Measurements from ENCODE around the gene THRB. TPM values are rescaled to one million over a fixed set of nuclear protein-coding genes. Genes with fewer than 3 reads are reported as not detected.
A peak's percentile ranks its signal among the peaks of the same experiment; 100 is the strongest.

Gene THRB
- total and polyA plus RNA-seq, 12 donors, result 3.8 to 32.8 (median 26.0) TPM

- WGBS, 2 donors, result 40 to 63% methylated on average over 2 of the region's 2 CpGs
- Histone ChIP-seq H3K4me1 (peaks cover 0 to 44% (median 23%) of the 10 kb centered on the region in 9 donors), H3K36me3 (no peaks in the 10 kb centered on the region), H3K27me3 (no peaks in the 10 kb centered on the region), H3K9me3 (no peaks in the 10 kb centered on the region), H3K4me3 (no peak overlapping the region), H3K27ac (no peak overlapping the region)
- no peak for TF ChIP-seq CTCF (IDR thresholded peaks at IDR 0.05)
- intact Hi-C loops (cut with DNase I), result loop anchor here in 4 of 10 donors (5.0 to 10.0 kb wide), 3 partner anchors 126 to 216 kb away; partner anchors contain the start of gene THRB (in 2 of the 4)
- no peak for DNase-seq
- no peak for ATAC-seq
These were observed 126.0 kb downstream of the THRB start for GRCh38 chr3:24368605-24369004.

GRCh38 chr3:24367664-24368264, 126.9 kb downstream of the THRB start:
- 83% methylated on average over 2 of the region's 2 CpGs for WGBS, 2 donors

GRCh38 chr3:24367216-24367615, 127.4 kb downstream of the THRB start:
- Histone ChIP-seq H3K4me1 (peaks cover 0 to 46% (median 19%) of the 10 kb centered on the region in 9 donors), H3K27me3 (no peaks in the 10 kb centered on the region), H3K27ac (no peak overlapping the region), H3K9me3 (no peaks in the 10 kb centered on the region), H3K4me3 (no peak overlapping the region), H3K36me3 (no peaks in the 10 kb centered on the region)
- no peak for TF ChIP-seq CTCF (IDR thresholded peaks at IDR 0.05)
- DNase-seq (no peak), ATAC-seq (no peak)
- 87 to 94% methylated on average over 3 of the region's 3 CpGs for WGBS, 2 donors
- intact Hi-C loops (cut with DNase I), result loop anchor here in 4 of 10 donors (5.0 to 10.0 kb wide), 3 partner anchors 128 to 218 kb away; partner anchors contain the start of gene THRB (in 2 of the 4)

More at GRCh38 chr3:24367664-24368264, 126.9 kb downstream of the THRB start:
- DNase-seq, result no peak
- intact Hi-C loops (cut with DNase I), result loop anchor here in 4 of 10 donors (5.0 to 10.0 kb wide), 3 partner anchors 127 to 217 kb away; partner anchors contain the start of gene THRB (in 2 of the 4)
- Histone ChIP-seq H3K4me3 (no peak overlapping the region), H3K36me3 (no peaks in the 10 kb centered on the region), H3K27ac (no peak overlapping the region), H3K27me3 (no peaks in the 10 kb centered on the region), H3K9me3 (no peaks in the 10 kb centered on the region), H3K4me1 (peaks cover 0 to 44% (median 23%) of the 10 kb centered on the region in 9 donors)
- no peak for ATAC-seq
- TF ChIP-seq CTCF (IDR thresholded peaks at IDR 0.05), result no peak

GRCh38 chr3:24365168-24365567, 129.5 kb downstream of the THRB start:
- H3K9me3 ChIP-seq, result no peaks in the 10 kb centered on the region
- peak overlapping the region in 5 of 10 donors; percentile 17 to 55 (median 46) for H3K27ac ChIP-seq
- peak; percentile 74 to 95 (median 88) for ATAC-seq
- H3K36me3 ChIP-seq, result no peaks in the 10 kb centered on the region
- WGBS, 2 donors, result 1 to 2% methylated on average over 2 of the region's 2 CpGs
- peak in 7 of 9 donors; percentile 8 to 52 (median 22) for TF ChIP-seq CTCF (IDR thresholded peaks at IDR 0.05)
- H3K27me3 ChIP-seq, result no peaks in the 10 kb centered on the region
- H3K4me3 ChIP-seq, result no peak overlapping the region
- peaks cover 0 to 39% (median 19%) of the 10 kb centered on the region in 9 donors for H3K4me1 ChIP-seq
- DNase-seq, result peak in 1 of 2 donors; percentile 51
- intact Hi-C loops (cut with DNase I), result loop anchor here in 5 of 10 donors (2.0 to 10.0 kb wide), 4 partner anchors 130 to 220 kb away; partner anchors contain the start of gene THRB (in 3 of the 5)
